Kidney epithelial cell (primary cell): Measurements from ENCODE around the gene BCAN. TPM values are rescaled to one million over a fixed set of nuclear protein-coding genes. Genes with fewer than 3 reads are reported as not detected.

ENCODE experiments used
- DNase-seq: peaks from one replicate; pipeline ENCODE4 v3.0.0-alpha.2; 2010; ENCODE audit warnings: low read depth
- H3K27me3 ChIP-seq: 2 replicates; pipeline ENCODE4 v1.6.0; 2011; ENCODE audit warnings: low read length; ENCODE audit not compliant: control insufficient read depth, insufficient read depth
- H3K36me3 ChIP-seq: 2 replicates; pipeline ENCODE4 v1.5.1; 2011; ENCODE audit warnings: low read length; ENCODE audit not compliant: control insufficient read depth, insufficient read depth
- H3K4me3 ChIP-seq: 2 replicates; pipeline ENCODE4 v1.5.1; 2011; ENCODE audit warnings: low read depth, mild to moderate bottlenecking, control low read depth, low read length
- CTCF ChIP-seq: IDR thresholded peaks from 2 replicates; pipeline ENCODE4 v1.5.1; 2011; ENCODE audit warnings: mild to moderate bottlenecking, moderate library complexity, low read length, control low read depth, inconsistent platforms; ENCODE audit not compliant: insufficient read depth, poor library complexity, severe bottlenecking
- total RNA-seq: library from RNA; depleted of rRNA; stranded (reverse); fragments of >200 nt; gene quantifications from 2 replicates; pipeline ENCODE4 v1.2.3, GENCODE V29; 2015

Gene BCAN
- total RNA-seq, 1 donor from 2014 or later: 0.17 TPM

- TF ChIP-seq CTCF: no peak
- Histone ChIP-seq H3K36me3 (no peaks in the 10 kb centered on the region), H3K27me3 (no peaks in the 10 kb centered on the region), H3K4me3 (no peak overlapping the region)
- no peak for DNase-seq
Observed at GRCh38 chr1:156707417-156708217, 65.7 kb downstream of the BCAN start.

DNA sequence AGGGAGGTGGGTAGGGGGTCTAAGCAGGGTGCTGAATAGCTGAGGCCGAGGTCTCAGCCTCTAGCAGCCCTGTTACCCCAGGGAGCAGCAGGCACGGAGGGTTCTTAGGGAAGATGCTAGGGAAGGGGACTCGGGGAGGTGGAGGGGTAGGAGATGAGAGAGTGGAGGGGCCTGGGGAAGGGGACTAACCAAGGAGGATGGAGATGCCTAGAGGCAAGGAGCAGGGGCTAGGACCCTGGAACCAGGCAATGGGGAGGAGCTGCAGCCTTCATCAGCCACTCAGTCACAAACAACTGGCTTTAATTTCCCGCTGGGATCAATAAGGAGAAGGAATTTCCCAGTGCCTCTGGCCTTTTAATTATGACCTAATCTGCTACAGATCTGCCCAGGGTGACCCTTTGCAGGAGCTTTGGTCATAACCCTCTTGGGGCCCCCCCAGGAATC, 66.3 kb downstream of the BCAN start:
- Histone ChIP-seq H3K27me3 (no peaks in the 10 kb centered on the region), H3K36me3 (no peaks in the 10 kb centered on the region), H3K4me3 (no peak overlapping the region)
- DNase-seq: no peak
- no peak for TF ChIP-seq CTCF

DNA sequence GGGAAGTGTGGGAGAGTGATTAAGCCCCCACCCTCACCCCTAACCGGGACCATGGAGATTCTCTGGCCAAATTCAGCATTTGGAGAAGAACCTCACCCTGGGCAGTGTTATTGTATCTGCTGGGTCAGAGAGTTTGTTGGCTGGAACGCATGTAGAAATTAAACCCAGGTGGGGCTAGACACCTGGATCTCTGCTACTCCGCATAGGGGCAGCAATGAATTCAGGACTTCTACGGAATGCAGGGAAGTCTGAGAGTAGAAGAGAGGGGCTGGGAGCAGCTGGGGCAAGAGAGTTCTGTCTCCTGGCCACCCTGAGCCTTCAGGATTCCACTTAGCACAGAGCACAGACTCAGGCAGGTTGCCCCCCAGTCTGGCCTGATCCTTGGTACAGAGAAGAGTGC, 67.1 kb downstream of the BCAN start:
- DNase-seq: no peak
- Histone ChIP-seq H3K27me3 (no peaks in the 10 kb centered on the region), H3K4me3 (no peak overlapping the region), H3K36me3 (no peaks in the 10 kb centered on the region)
- no peak for TF ChIP-seq CTCF

Other genes starting within 250 kb of the BCAN start
- 16.6 and 22.0 TPM in 2 replicates for gene MEF2D, start 141.3 kb upstream of the BCAN start, total RNA-seq
- 8.0 and 9.4 TPM in 2 replicates for gene IQGAP3, start 69.6 kb upstream of the BCAN start, total RNA-seq
- gene TTC24, start 62.4 kb upstream of the BCAN start, total RNA-seq: not detected in 2 replicates
- 83.8 and 115 TPM in 2 replicates for gene NAXE, start 50.3 kb upstream of the BCAN start, total RNA-seq
- gene GPATCH4, start 40.6 kb upstream of the BCAN start, total RNA-seq: 19.1 and 21.8 TPM in 2 replicates
- not detected in 2 replicates for gene HAPLN2, start 22.7 kb upstream of the BCAN start, total RNA-seq
- 66.3 and 76.8 TPM in 2 replicates for gene NES, start 35.3 kb downstream of the BCAN start, total RNA-seq
- gene CRABP2, start 63.5 kb downstream of the BCAN start, total RNA-seq: 24.5 and 29.5 TPM in 2 replicates
- gene METTL25B, start 86.4 kb downstream of the BCAN start, total RNA-seq: 13.0 and 13.6 TPM in 2 replicates
- 17.7 and 25.1 TPM in 2 replicates for gene ISG20L2, start 86.6 kb downstream of the BCAN start, total RNA-seq
- gene MRPL24, start 99.0 kb downstream of the BCAN start, total RNA-seq: 42.5 and 62.2 TPM in 2 replicates
- 271 and 296 TPM in 2 replicates for gene HDGF, start 109.6 kb downstream of the BCAN start, total RNA-seq
- 56.0 and 59.3 TPM in 2 replicates for gene PRCC, start 125.4 kb downstream of the BCAN start, total RNA-seq
- 2.3 and 4.9 TPM in 2 replicates for gene SH2D2A, start 174.7 kb downstream of the BCAN start, total RNA-seq
- not detected in 2 replicates for gene INSRR, start 217.0 kb downstream of the BCAN start, total RNA-seq
- not detected in 2 replicates for gene NTRK1, start 218.7 kb downstream of the BCAN start, total RNA-seq